Measurements from ENCODE around the gene RTTN.

The RTTN gene

GRCh38 chr18:69963196-69963595, 242.3 kb downstream of the RTTN start:
- no peak for DNase-seq

GRCh38 chr18:69961718-69962117, 243.8 kb downstream of the RTTN start:
- DNase-seq = no peak

- no peak for DNase-seq
Measured at GRCh38 chr18:69958422-69958821, 247.1 kb downstream of the RTTN start.

GRCh38 chr18:69957747-69958146, 247.7 kb downstream of the RTTN start:
- DNase-seq = no peak

- no peak for DNase-seq
Measured at GRCh38 chr18:69956665-69957620, 248.5 kb downstream of the RTTN start.

- no peak for DNase-seq
Measured at GRCh38 chr18:69956057-69956456, 249.4 kb downstream of the RTTN start.

GRCh38 chr18:69954719-69955480, 250.6 kb downstream of the RTTN start:
- no peak for DNase-seq

GRCh38 chr18:69953191-69953590, 252.3 kb downstream of the RTTN start:
- no peak for DNase-seq
